SK-N-SH treated with all-trans-retinoic acid at 6 μM for 48 hours (cell line): ENCODE measurements around the gene BMP4.

ENCODE experiments used
- ATAC-seq: fragments of 200-7000 bp; cut with Tn5 transposase; 3 replicates; pipeline ENCODE4 v1.9.1; 2020; ENCODE audit warnings: mild to moderate bottlenecking, moderate library complexity
- BACH2 ChIP-seq: fragments of 250-450 bp; sonication (Bioruptor Pico); IDR thresholded peaks from 2 replicates; pipeline ENCODE4 v1.9.0; 2021; ENCODE audit warnings: mild to moderate bottlenecking, borderline replicate concordance
- CREB5 ChIP-seq: fragments of 250-450 bp; sonication (Bioruptor Pico); IDR thresholded peaks from 2 replicates; pipeline ENCODE4 v1.5.1; 2020; ENCODE audit warnings: low read depth, mild to moderate bottlenecking, moderate library complexity
- CSDC2 ChIP-seq: fragments of 250-450 bp; sonication (Bioruptor Pico); IDR thresholded peaks from 2 replicates; pipeline ENCODE4 v1.5.0; 2020; ENCODE audit warnings: mild to moderate bottlenecking, moderate library complexity
- CSRNP3 ChIP-seq: fragments of 250-450 bp; sonication (Bioruptor Pico); IDR thresholded peaks from 2 replicates; pipeline ENCODE4 v1.5.1; 2021; ENCODE audit warnings: mild to moderate bottlenecking, moderate library complexity
- ESRRG ChIP-seq: fragments of 250-450 bp; sonication (Bioruptor Pico); IDR thresholded peaks from 2 replicates; pipeline ENCODE4 v1.6.1; 2021; ENCODE audit warnings: mild to moderate bottlenecking
- GLIS3 ChIP-seq: fragments of 250-450 bp; sonication (Bioruptor Pico); IDR thresholded peaks from 2 replicates; pipeline ENCODE4 v1.5.0; 2020; ENCODE audit warnings: mild to moderate bottlenecking, moderate library complexity
- ISL1 ChIP-seq: fragments of 250-450 bp; sonication (Bioruptor Pico); IDR thresholded peaks from 2 replicates; pipeline ENCODE4 v2.1.2; 2022; ENCODE audit warnings: mild to moderate bottlenecking, moderate library complexity
- OSR1 ChIP-seq: fragments of 250-450 bp; sonication (Bioruptor Pico); IDR thresholded peaks from 2 replicates; pipeline ENCODE4 v1.8.0; 2022; ENCODE audit warnings: moderate library complexity, mild to moderate bottlenecking, inconsistent platforms
- PATZ1 ChIP-seq: fragments of 250-450 bp; sonication (Bioruptor Pico); IDR thresholded peaks from 2 replicates; pipeline ENCODE4 v1.8.0; 2020; ENCODE audit warnings: mild to moderate bottlenecking, moderate library complexity, borderline replicate concordance
- POU6F1 ChIP-seq: fragments of 250-450 bp; sonication (Bioruptor Pico); IDR thresholded peaks from 2 replicates; pipeline ENCODE4 v1.8.0; 2021; ENCODE audit warnings: low read depth, mild to moderate bottlenecking, moderate library complexity, borderline replicate concordance
- RARB ChIP-seq: fragments of 250-450 bp; sonication (Bioruptor Pico); IDR thresholded peaks from 2 replicates; pipeline ENCODE4 v1.8.0; 2021; ENCODE audit warnings: mild to moderate bottlenecking, moderate library complexity
- SNAI2 ChIP-seq: fragments of 250-450 bp; sonication (Bioruptor Pico); IDR thresholded peaks from 2 replicates; pipeline ENCODE4 v1.5.0; 2020; ENCODE audit warnings: mild to moderate bottlenecking, moderate library complexity
- TCF4 ChIP-seq: fragments of 250-450 bp; sonication (Bioruptor Pico); IDR thresholded peaks from 2 replicates; pipeline ENCODE4 v1.8.0; 2021; ENCODE audit warnings: mild to moderate bottlenecking, moderate library complexity, borderline replicate concordance
- TOX ChIP-seq: fragments of 250-450 bp; sonication (Bioruptor Pico); IDR thresholded peaks from 2 replicates; pipeline ENCODE4 v1.8.0; 2021; ENCODE audit warnings: mild to moderate bottlenecking, moderate library complexity, borderline replicate concordance
- TSHZ2 ChIP-seq: fragments of 250-450 bp; sonication (Bioruptor Pico); IDR thresholded peaks from 2 replicates; pipeline ENCODE4 v1.5.0; 2020; ENCODE audit warnings: mild to moderate bottlenecking, moderate library complexity
- ZC3H10 ChIP-seq: fragments of 250-450 bp; sonication (Bioruptor Pico); IDR thresholded peaks from 2 replicates; pipeline ENCODE4 v1.5.1; 2021; ENCODE audit warnings: mild to moderate bottlenecking, moderate library complexity
- ZFP3 ChIP-seq: fragments of 250-450 bp; sonication (Bioruptor Pico); IDR thresholded peaks from 2 replicates; pipeline ENCODE4 v1.5.0; 2020; ENCODE audit warnings: mild to moderate bottlenecking, moderate library complexity
- ZFP30 ChIP-seq: fragments of 450-650 bp; formaldehyde crosslinking; IDR thresholded peaks from 2 replicates; pipeline ENCODE4 v1.5.0; 2022; ENCODE audit warnings: mild to moderate bottlenecking, moderate library complexity
- ZNF565 ChIP-seq: fragments of 450-650 bp; formaldehyde crosslinking; conservative IDR thresholded peaks from 2 replicates; pipeline ENCODE4 v1.5.0; 2020; ENCODE audit warnings: low read depth, mild to moderate bottlenecking, moderate library complexity
- ZNF70 ChIP-seq: fragments of 450-650 bp; formaldehyde crosslinking; IDR thresholded peaks from 2 replicates; pipeline ENCODE4 v1.5.0; 2020; ENCODE audit warnings: mild to moderate bottlenecking, moderate library complexity
- ZNF8 ChIP-seq: fragments of 450-650 bp; formaldehyde crosslinking; IDR thresholded peaks from 2 replicates; pipeline ENCODE4 v1.5.0; 2020; ENCODE audit warnings: mild to moderate bottlenecking, moderate library complexity

The BMP4 gene

GRCh38 chr14:53968726-53969125, 12.1 kb upstream of the BMP4 start:
- ATAC-seq, result no peak
- TF ChIP-seq TSHZ2 (CRISPR knock-in tag) (no peak), ZC3H10 (CRISPR knock-in tag) (no peak), ZNF565 (CRISPR knock-in tag) (no peak)

- ATAC-seq, result no peak
- TF ChIP-seq TCF4 (CRISPR knock-in tag) (no peak), ZFP3 (no peak), ZNF70 (no peak), GLIS3 (CRISPR knock-in tag) (no peak), ISL1 (CRISPR knock-in tag) (no peak), ZNF565 (CRISPR knock-in tag) (no peak), ZC3H10 (CRISPR knock-in tag) (no peak)
Measured at GRCh38 chr14:53967606-53968005, 11.0 kb upstream of the BMP4 start.

GRCh38 chr14:53964249-53964648, 7.6 kb upstream of the BMP4 start:
- no peak for ATAC-seq
- TF ChIP-seq ZNF565 (CRISPR knock-in tag), result no peak
- no peak for TF ChIP-seq BACH2
- TF ChIP-seq CSRNP3, result no peak
- TF ChIP-seq CSDC2, result no peak
- TF ChIP-seq ZNF8 (CRISPR knock-in tag), result no peak
- TF ChIP-seq TCF4 (CRISPR knock-in tag), result no peak
- no peak for TF ChIP-seq SNAI2 (CRISPR knock-in tag)
- TF ChIP-seq RARB (CRISPR knock-in tag), result no peak
- no peak for TF ChIP-seq TSHZ2 (CRISPR knock-in tag)
- no peak for TF ChIP-seq ZNF70
- no peak for TF ChIP-seq POU6F1 (CRISPR knock-in tag)
- no peak for TF ChIP-seq ESRRG (CRISPR knock-in tag)
- no peak for TF ChIP-seq TOX (CRISPR knock-in tag)
- no peak for TF ChIP-seq ZFP30 (CRISPR knock-in tag)
- TF ChIP-seq CREB5 (CRISPR knock-in tag), result no peak
- no peak for TF ChIP-seq PATZ1 (CRISPR knock-in tag)
- TF ChIP-seq OSR1 (CRISPR knock-in tag), result no peak
- TF ChIP-seq, all 23 proteins: peak for 0
